KOPT-K1 (cell line): ENCODE measurements around the gene APOL6.
"Not testable (repeated sequence)": the region's sequence is repeated elsewhere in the genome, so short reads cannot be mapped to it uniquely, and the experiment has no call there.

ENCODE experiments used
- H3K27ac ChIP-seq: fragments of 200-600 bp; sonication (generic); 2 replicates; pipeline ENCODE4 v1.5.1; 2016; ENCODE audit warnings: antibody characterized with exemption, mild to moderate bottlenecking, low read depth, low read length; ENCODE audit not compliant: poor library complexity, severe bottlenecking
- H3K36me3 ChIP-seq: fragments of 200-600 bp; sonication (generic); 2 replicates; pipeline ENCODE4 v1.5.1; 2017; ENCODE audit warnings: antibody characterized with exemption, mild to moderate bottlenecking, low read length, moderate library complexity; ENCODE audit not compliant: insufficient read depth
- H3K9me3 ChIP-seq: fragments of 200-600 bp; sonication (generic); 2 replicates; pipeline ENCODE4 v1.5.1; 2017; ENCODE audit warnings: antibody characterized with exemption, low read length, mild to moderate bottlenecking; ENCODE audit not compliant: insufficient read depth, poor library complexity, severe bottlenecking

APOL6 gene

GRCh38 chr22:35690001-35690400, 41.8 kb downstream of the APOL6 start:
- Histone ChIP-seq H3K27ac (no peak overlapping the region), H3K9me3 (no peaks in the 10 kb centered on the region), H3K36me3 (no peaks in the 10 kb centered on the region)

GRCh38 chr22:35695202-35695601, 47.0 kb downstream of the APOL6 start:
- H3K9me3 ChIP-seq, result no peaks in the 10 kb centered on the region
- H3K27ac ChIP-seq, result no peak overlapping the region
- no peaks in the 10 kb centered on the region for H3K36me3 ChIP-seq

GRCh38 chr22:35697142-35697541, 48.9 kb downstream of the APOL6 start:
- Histone ChIP-seq H3K9me3 (no peaks in the 10 kb centered on the region), H3K27ac (no peak overlapping the region), H3K36me3 (no peaks in the 10 kb centered on the region)

DNA sequence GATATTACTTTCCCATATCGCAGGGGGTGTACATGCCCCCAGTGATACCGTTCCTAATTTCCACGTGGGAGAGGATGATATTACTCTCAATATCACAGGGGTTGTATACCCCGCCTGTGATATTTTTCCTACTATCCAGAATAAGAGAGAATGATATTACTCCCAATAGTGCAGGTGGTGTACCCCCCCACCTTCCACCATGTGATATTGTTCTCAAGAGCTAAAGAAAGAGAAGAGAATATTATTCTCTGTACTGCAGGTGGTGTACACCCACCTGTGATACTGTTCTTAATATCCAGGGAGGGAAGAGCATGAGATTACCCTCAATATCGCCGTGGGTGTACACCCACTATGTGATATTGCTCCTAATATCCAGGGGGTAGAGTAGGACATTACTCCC, 51.6 kb downstream of the APOL6 start:
- H3K9me3 ChIP-seq, H3K27ac ChIP-seq, H3K36me3 ChIP-seq: not testable (repeated sequence)

DNA sequence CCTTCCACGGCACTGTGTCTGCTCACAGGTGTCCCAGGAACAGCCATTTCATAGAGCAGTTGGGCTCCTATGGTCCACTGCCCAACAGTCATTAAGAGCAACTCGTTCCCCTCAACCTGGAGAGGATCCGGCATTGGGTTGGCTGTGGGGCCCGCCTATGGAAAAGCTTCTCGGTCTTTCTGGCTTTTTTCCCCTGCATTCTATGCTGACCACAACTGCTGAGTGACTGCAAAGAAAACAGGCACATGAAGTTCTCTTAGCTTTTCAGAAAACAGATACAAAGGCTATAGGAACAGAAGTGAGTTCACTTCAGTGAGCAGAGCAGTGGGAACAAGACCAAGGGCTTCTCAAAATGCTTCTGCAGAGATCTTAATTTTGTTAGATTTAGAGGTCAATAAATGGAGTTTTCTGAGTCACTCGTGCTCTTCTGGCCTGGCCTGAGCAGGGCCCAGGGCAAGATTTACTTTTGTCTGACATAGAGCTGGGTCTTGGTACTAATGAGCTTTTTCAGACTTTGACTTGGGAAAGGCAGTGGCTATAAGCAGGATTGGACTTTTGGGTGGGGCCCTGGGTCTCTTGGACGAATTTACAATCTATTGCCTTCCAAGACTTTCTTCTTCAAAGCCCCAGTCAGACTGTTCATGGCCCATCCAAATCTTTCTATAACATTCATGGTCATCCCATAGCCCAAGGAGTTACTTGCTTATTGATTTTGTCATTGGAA, 55.8 kb downstream of the APOL6 start:
- no peaks in the 10 kb centered on the region for H3K9me3 ChIP-seq
- H3K36me3 ChIP-seq, result no peaks in the 10 kb centered on the region
- H3K27ac ChIP-seq, result no peak overlapping the region

GRCh38 chr22:35705141-35705540, 56.9 kb downstream of the APOL6 start:
- no peak overlapping the region for H3K27ac ChIP-seq
- H3K9me3 ChIP-seq, result no peaks in the 10 kb centered on the region
- no peaks in the 10 kb centered on the region for H3K36me3 ChIP-seq

DNA sequence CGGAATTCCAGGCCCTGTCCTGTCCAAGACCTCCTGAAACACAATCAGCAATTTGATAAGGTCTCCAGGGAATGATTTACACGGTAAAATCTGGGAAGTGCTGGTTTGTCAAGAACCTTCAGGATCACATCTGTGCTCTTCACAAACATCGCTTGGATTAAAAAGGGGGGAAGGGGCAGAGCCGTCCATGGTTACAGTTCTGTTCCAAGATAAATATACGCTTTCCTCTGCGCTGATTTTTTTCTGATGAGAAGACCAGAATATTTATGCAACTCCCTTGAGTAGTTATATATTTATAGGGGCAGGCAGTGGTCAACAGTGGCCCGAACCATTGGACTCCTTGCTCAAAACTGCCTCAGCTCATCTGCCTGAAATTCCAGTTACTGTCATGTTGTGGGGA, 60.2 kb downstream of the APOL6 start:
- H3K36me3 ChIP-seq, result no peaks in the 10 kb centered on the region
- H3K27ac ChIP-seq, result no peak overlapping the region
- H3K9me3 ChIP-seq, result no peaks in the 10 kb centered on the region

- H3K27ac ChIP-seq, result no peak overlapping the region
- H3K36me3 ChIP-seq, result no peaks in the 10 kb centered on the region
- H3K9me3 ChIP-seq, result no peaks in the 10 kb centered on the region
Measured at GRCh38 chr22:35708917-35709316, 60.7 kb downstream of the APOL6 start.

- Histone ChIP-seq H3K27ac (no peak overlapping the region), H3K9me3 (no peaks in the 10 kb centered on the region), H3K36me3 (no peaks in the 10 kb centered on the region)
Measured at GRCh38 chr22:35711336-35711735, 63.1 kb downstream of the APOL6 start.

GRCh38 chr22:35712672-35713071, 64.4 kb downstream of the APOL6 start:
- Histone ChIP-seq H3K27ac (no peak overlapping the region), H3K9me3 (no peaks in the 10 kb centered on the region), H3K36me3 (no peaks in the 10 kb centered on the region)

DNA sequence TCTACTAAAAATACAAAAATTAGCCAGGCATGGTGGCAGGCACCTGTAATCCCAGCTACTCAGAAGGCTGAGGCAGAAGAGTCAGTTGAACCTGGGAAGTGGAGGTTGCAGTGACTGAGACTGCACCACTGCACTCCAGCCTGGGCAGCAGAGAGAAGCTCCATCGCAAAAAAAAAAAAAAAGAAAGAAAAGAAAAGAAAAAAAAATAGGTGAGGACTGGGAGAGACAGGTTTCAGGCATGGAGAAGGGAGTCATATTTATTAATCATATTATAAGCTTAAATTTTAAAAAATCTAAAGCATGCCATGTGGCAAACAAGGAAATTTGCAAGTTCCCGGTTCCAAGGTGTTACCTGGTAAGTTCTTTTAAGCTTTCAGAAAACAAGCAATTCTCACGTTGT, 69.3 kb downstream of the APOL6 start, which contains the start of gene APOL5:
Gene APOL5 (plus strand): TSS at position 301 of the 400 bp plus-strand sequence. CDS start 0 bp downstream, at position 301.
- H3K9me3 ChIP-seq, result no peaks in the 10 kb centered on the region
- H3K27ac ChIP-seq, result no peak within 1 kb of the TSS

More for the DNA sequence above, 69.3 kb downstream of the APOL6 start, which contains the start of gene APOL5:
- no peaks in the 10 kb centered on the region for H3K36me3 ChIP-seq
